ENCODE results near the gene CAND1.

CAND1 gene

DNA sequence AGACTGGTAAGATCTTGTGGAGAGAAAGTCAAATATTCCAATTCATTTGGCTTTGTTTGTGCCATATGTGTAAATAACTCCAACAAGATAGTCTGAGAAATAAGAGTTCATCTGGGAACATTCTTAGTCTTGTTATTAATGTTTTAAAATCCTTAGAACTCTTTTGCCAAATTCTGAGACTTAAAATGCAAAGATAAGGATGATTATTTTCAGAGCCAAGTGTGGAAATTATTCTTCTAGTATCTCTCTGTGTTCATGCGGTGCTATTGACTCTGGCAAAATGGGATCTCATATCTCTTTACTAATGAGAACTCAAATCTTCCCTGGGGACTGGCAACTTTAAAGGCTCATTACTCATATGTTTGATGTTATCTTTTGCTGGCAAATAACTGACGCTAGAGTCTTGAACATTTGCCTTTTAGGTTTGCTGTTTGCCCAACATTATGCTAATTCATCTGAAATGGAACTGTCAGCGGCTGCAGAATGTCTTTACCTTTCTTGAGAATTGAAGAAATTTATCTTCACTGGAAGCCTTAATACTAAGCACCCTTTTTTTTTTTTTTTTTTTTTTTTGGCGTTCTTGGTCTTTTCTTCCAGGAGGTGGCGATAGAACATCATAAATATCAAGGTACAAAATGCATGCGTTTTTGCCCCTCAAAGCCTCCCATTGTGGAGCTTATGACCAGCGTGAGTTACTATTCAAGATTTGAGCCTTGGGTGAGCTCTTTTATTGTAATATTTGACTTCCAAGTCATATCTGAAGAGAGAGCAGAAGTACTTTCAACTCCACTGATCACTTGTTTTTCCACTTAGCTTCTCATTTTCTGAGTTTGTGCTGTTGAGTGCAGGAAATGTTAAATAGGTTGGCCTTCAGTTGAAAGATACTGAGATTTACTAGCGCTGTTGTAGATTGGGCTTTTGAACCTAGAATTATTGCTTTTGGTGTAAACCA lies 86.5 kb downstream of the CAND1 start:
- Histone ChIP-seq H3K9me2 (ENCODE audit: low read depth, low read length) (no peaks in the 10 kb centered on the region), H3K27ac (ENCODE audit: low read depth, low read length, poor library complexity, severe bottlenecking) (no peak overlapping the region), H4K20me1 (ENCODE audit: insufficient read depth, low read length) (no peaks in the 10 kb centered on the region), H3K9ac (ENCODE audit: low read length) (no peak overlapping the region), H2AFZ (ENCODE audit: low read length) (no peak overlapping the region), H3K27me3 (ENCODE audit: insufficient read depth, low read length) (no peaks in the 10 kb centered on the region), H3K36me3 (ENCODE audit: insufficient read depth, low read length) (no peaks in the 10 kb centered on the region), H3K4me3 (ENCODE audit: low read depth, low read length, poor library complexity, severe bottlenecking) (no peak overlapping the region), H3F3A (ENCODE audit: insufficient read depth, low read length) (no peaks in the 10 kb centered on the region), H3K9me3 (ENCODE audit: low read length) (no peaks in the 10 kb centered on the region), H3K4me1 (ENCODE audit: insufficient read depth, low read length, severe bottlenecking) (no peaks in the 10 kb centered on the region), H3K4me2 (ENCODE audit: low read length) (no peak overlapping the region), H3K79me2 (ENCODE audit: insufficient read depth, low read length) (no peaks in the 10 kb centered on the region)
- TF ChIP-seq, protein P1, sequence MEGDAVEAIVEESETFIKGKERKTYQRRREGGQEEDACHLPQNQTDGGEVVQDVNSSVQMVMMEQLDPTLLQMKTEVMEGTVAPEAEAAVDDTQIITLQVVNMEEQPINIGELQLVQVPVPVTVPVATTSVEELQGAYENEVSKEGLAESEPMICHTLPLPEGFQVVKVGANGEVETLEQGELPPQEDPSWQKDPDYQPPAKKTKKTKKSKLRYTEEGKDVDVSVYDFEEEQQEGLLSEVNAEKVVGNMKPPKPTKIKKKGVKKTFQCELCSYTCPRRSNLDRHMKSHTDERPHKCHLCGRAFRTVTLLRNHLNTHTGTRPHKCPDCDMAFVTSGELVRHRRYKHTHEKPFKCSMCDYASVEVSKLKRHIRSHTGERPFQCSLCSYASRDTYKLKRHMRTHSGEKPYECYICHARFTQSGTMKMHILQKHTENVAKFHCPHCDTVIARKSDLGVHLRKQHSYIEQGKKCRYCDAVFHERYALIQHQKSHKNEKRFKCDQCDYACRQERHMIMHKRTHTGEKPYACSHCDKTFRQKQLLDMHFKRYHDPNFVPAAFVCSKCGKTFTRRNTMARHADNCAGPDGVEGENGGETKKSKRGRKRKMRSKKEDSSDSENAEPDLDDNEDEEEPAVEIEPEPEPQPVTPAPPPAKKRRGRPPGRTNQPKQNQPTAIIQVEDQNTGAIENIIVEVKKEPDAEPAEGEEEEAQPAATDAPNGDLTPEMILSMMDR (IDR thresholded peaks at IDR 0.05; ENCODE audit: low read length), result peak; percentile 64
- TF ChIP-seq EZH2 (IDR thresholded peaks at IDR 0.05; ENCODE audit: borderline replicate concordance, low read length), result no peak

DNA sequence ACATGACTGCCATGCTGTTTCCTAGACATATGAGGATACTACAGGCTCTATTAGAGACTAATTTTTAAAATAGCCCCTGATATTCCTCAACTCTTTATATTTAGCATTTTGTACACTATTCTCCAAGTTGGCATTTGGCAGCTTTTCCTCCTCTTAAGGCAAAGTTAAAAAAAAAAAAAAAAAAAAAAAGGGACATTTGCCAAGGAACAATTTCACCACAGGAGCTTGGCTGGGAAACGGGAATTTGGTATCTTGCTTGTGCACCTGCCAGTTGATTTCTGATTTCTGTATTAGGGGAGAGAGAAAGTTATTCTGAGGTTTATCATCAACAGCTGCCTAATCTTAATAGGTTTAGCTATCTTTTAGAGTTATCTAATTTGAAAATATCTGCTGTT lies 87.2 kb downstream of the CAND1 start:
- Histone ChIP-seq H3K27ac (ENCODE audit: low read depth, low read length, poor library complexity, severe bottlenecking) (no peak overlapping the region), H3K9ac (ENCODE audit: low read length) (no peak overlapping the region), H3K27me3 (ENCODE audit: insufficient read depth, low read length) (no peaks in the 10 kb centered on the region), H4K20me1 (ENCODE audit: insufficient read depth, low read length) (no peaks in the 10 kb centered on the region), H2AFZ (ENCODE audit: low read length) (no peak overlapping the region), H3K9me2 (ENCODE audit: low read depth, low read length) (no peaks in the 10 kb centered on the region), H3K79me2 (ENCODE audit: insufficient read depth, low read length) (no peaks in the 10 kb centered on the region), H3K9me3 (ENCODE audit: low read length) (no peaks in the 10 kb centered on the region), H3K4me1 (ENCODE audit: insufficient read depth, low read length, severe bottlenecking) (no peaks in the 10 kb centered on the region), H3K4me3 (ENCODE audit: low read depth, low read length, poor library complexity, severe bottlenecking) (no peak overlapping the region), H3F3A (ENCODE audit: insufficient read depth, low read length) (no peaks in the 10 kb centered on the region), H3K4me2 (ENCODE audit: low read length) (no peak overlapping the region), H3K36me3 (ENCODE audit: insufficient read depth, low read length) (no peaks in the 10 kb centered on the region)
- TF ChIP-seq EZH2 (IDR thresholded peaks at IDR 0.05; ENCODE audit: borderline replicate concordance, low read length), result no peak
- TF ChIP-seq, protein P1 (IDR thresholded peaks at IDR 0.05; ENCODE audit: low read length), result no peak

DNA sequence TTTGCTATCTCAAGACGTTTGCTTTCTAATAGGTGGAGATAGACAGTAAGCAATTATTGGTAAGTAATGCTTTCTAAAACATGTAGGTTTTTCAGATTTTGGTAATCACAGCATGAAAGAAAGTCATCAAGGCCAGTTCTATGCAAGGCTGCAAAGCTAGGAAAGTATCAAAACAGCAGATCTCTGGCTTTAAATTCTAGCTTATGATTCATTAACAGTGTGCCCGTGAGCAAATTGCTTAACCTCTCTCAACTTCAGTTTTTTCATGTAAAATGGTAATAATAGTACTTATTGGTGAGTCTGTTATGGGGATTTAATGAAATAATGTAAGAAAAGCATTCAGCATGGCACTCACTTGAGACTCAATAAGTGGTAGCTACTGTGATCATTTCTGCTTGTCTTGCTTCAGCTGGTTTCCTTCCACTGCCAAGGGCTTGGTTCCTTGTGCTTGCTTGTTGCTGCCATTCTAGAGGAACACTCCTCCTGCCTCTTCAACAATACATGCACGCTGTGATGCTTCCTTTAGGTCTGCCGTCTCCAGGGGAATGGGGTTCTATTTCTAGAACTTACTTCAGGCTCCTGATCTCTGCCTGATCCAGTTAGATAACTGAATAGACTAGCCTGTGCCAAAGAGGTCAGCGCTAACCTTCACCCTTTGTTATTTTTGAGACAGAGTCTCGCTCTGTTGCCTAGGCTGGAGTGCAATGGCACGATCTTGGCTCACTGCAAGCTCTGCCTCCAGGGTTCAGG lies 88.4 kb downstream of the CAND1 start:
- Histone ChIP-seq H3F3A (ENCODE audit: insufficient read depth, low read length) (no peaks in the 10 kb centered on the region), H3K27ac (ENCODE audit: low read depth, low read length, poor library complexity, severe bottlenecking) (no peak overlapping the region), H3K9me3 (ENCODE audit: low read length) (peaks cover 6% of the 10 kb centered on the region; the same call in 1 of the 2 replicates), H3K9me2 (ENCODE audit: low read depth, low read length) (no peaks in the 10 kb centered on the region), H3K4me3 (ENCODE audit: low read depth, low read length, poor library complexity, severe bottlenecking) (no peak overlapping the region), H3K36me3 (ENCODE audit: insufficient read depth, low read length) (no peaks in the 10 kb centered on the region; the same call in 1 of the 2 replicates), H3K79me2 (ENCODE audit: insufficient read depth, low read length) (no peaks in the 10 kb centered on the region), H3K4me1 (ENCODE audit: insufficient read depth, low read length, severe bottlenecking) (no peaks in the 10 kb centered on the region), H3K9ac (ENCODE audit: low read length) (no peak overlapping the region), H4K20me1 (ENCODE audit: insufficient read depth, low read length) (no peaks in the 10 kb centered on the region), H3K4me2 (ENCODE audit: low read length) (no peak overlapping the region), H3K27me3 (ENCODE audit: insufficient read depth, low read length) (no peaks in the 10 kb centered on the region), H2AFZ (ENCODE audit: low read length) (no peak overlapping the region)
- TF ChIP-seq, protein P1 (IDR thresholded peaks at IDR 0.05; ENCODE audit: low read length), result no peak
- no peak for TF ChIP-seq EZH2 (IDR thresholded peaks at IDR 0.05; ENCODE audit: borderline replicate concordance, low read length)

Measured in OCI-LY1 (cell line).